SK-N-MC (cell line): ENCODE data around the gene FOXI3.
"Not testable (repeated sequence)": the region's sequence is repeated elsewhere in the genome, so short reads cannot be mapped to it uniquely, and the experiment has no call there.

Experiments used
- EZH2 ChIP-seq: fragments of 200-600 bp; sonication (generic); IDR thresholded peaks from one replicate; pipeline ENCODE4 v1.6.1; 2017; ENCODE audit warnings: antibody characterized with exemption
- POLR2AphosphoS5 ChIP-seq: IDR thresholded peaks from 2 replicates; pipeline ENCODE4 v1.6.1; 2012; ENCODE audit warnings: mild to moderate bottlenecking, low read depth, low read length, borderline replicate concordance

DNA sequence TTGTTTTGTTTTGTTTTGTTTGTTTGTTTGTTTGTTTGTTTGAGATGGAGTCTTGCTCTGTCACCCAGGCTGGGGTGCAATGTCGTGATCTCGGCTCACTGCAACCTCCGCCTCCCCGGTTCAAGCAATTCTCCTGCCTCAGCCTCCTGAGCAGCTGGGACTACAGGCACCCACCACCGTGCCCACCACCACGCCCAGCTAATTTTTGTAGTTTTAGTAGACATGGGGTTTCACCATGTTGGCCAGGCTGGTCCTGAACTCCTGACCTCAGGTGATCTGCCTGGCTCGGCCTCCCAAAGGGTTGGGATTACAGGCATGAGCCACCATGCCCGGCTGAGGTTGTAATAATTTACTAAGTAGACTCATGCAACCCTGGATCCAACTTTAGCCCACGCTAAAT lies 33.4 kb downstream of the FOXI3 start:
- TF ChIP-seq POLR2AphosphoS5, EZH2: not testable (repeated sequence)
